WTC11 (cell line): ENCODE results near the gene KIF21A. TPM values are rescaled to one million over a fixed set of nuclear protein-coding genes. Genes with fewer than 3 reads are reported as not detected.

ENCODE experiments used
- ATAC-seq: fragments of 200-7000 bp; cut with Tn5 transposase; 2 replicates; pipeline ENCODE4 v1.10.0; 2021; ENCODE audit warnings: mild to moderate bottlenecking, moderate library complexity
- CTCF ChIA-PET: fragments of 300-600 bp; sonication (Branson Sonifier 250); formaldehyde crosslinking; loops from one replicate; lab custom pipeline; 2021; ENCODE audit warnings: antibody characterized with exemption; lab: Charles Lee
- POLR2A ChIA-PET: fragments of 350-600 bp; sonication (Branson Sonifier 250); formaldehyde crosslinking; loops from one replicate; lab custom pipeline; 2021; ENCODE audit warnings: antibody characterized with exemption; lab: Charles Lee
- DNase-seq: peaks from one replicate; pipeline ENCODE4 v3.0.0; 2021; ENCODE audit warnings: low spot score
- H3K27ac Mint-ChIP-seq: 2 replicates; pipeline ENCODE4 v1.8.0; 2021; ENCODE audit warnings: mixed read lengths
- H3K27me3 Mint-ChIP-seq: 2 replicates; pipeline ENCODE4 v1.8.0; 2021; ENCODE audit warnings: low read depth, mild to moderate bottlenecking, moderate library complexity, mixed read lengths
- H3K36me3 Mint-ChIP-seq: 2 replicates; pipeline ENCODE4 v1.8.0; 2021; ENCODE audit warnings: mixed read lengths
- H3K4me1 Mint-ChIP-seq: 2 replicates; pipeline ENCODE4 v1.8.0; 2022; ENCODE audit warnings: mixed read lengths
- H3K4me3 Mint-ChIP-seq: 2 replicates; pipeline ENCODE4 v1.8.0; 2021; ENCODE audit warnings: mild to moderate bottlenecking, moderate library complexity, mixed read lengths
- H3K9me3 Mint-ChIP-seq: 2 replicates; pipeline ENCODE4 v1.8.0; 2021; ENCODE audit warnings: mixed read lengths
- ATF2 ChIP-seq: sonication (generic); formaldehyde crosslinking; IDR thresholded peaks from 2 replicates; pipeline ENCODE4 v1.8.1; 2022; ENCODE audit warnings: low read depth, missing genetic modification reagents, borderline replicate concordance
- ATF3 ChIP-seq: sonication (generic); formaldehyde crosslinking; conservative IDR thresholded peaks from 2 replicates; pipeline ENCODE4 v1.8.1; 2022; ENCODE audit warnings: mild to moderate bottlenecking, missing genetic modification reagents
- ATF6 ChIP-seq: sonication (generic); formaldehyde crosslinking; IDR thresholded peaks from 2 replicates; pipeline ENCODE4 v1.8.1; 2023; ENCODE audit warnings: mild to moderate bottlenecking, missing genetic modification reagents
- CDX4 ChIP-seq: fragments of 250-450 bp; sonication (Bioruptor Pico); IDR thresholded peaks from 2 replicates; pipeline ENCODE4 v1.9.0; 2021; ENCODE audit warnings: moderate library complexity, mild to moderate bottlenecking, inconsistent platforms, borderline replicate concordance
- E2F4 ChIP-seq: sonication (generic); formaldehyde crosslinking; IDR thresholded peaks from 2 replicates; pipeline ENCODE4 v1.8.1; 2022; ENCODE audit warnings: low read depth, mild to moderate bottlenecking, moderate library complexity, missing genetic modification reagents, borderline replicate concordance
- FOXK1 ChIP-seq: sonication (generic); formaldehyde crosslinking; IDR thresholded peaks from 2 replicates; pipeline ENCODE4 v1.8.0; 2022; ENCODE audit warnings: mild to moderate bottlenecking, moderate library complexity, missing genetic modification reagents
- GRHL2 ChIP-seq: fragments of 250-450 bp; sonication (Bioruptor Pico); IDR thresholded peaks from 2 replicates; pipeline ENCODE4 v1.8.0; 2022; ENCODE audit warnings: mild to moderate bottlenecking, moderate library complexity; ENCODE audit not compliant: insufficient replicate concordance, severe bottlenecking
- HMGXB4 ChIP-seq: sonication (generic); formaldehyde crosslinking; IDR thresholded peaks from 2 replicates; pipeline ENCODE4 v1.8.1; 2023; ENCODE audit warnings: mild to moderate bottlenecking, moderate library complexity, missing genetic modification reagents
- IRF1 ChIP-seq: sonication (generic); formaldehyde crosslinking; IDR thresholded peaks from 2 replicates; pipeline ENCODE4 v1.8.0; 2023; ENCODE audit warnings: missing genetic modification reagents
- MLX ChIP-seq: sonication (generic); formaldehyde crosslinking; IDR thresholded peaks from 2 replicates; pipeline ENCODE4 v1.8.1; 2023; ENCODE audit warnings: mild to moderate bottlenecking, missing genetic modification reagents, moderate library complexity
- MXD4 ChIP-seq: fragments of 250-450 bp; sonication (Bioruptor Pico); IDR thresholded peaks from 2 replicates; pipeline ENCODE4 v1.8.0; 2021; ENCODE audit warnings: mild to moderate bottlenecking, moderate library complexity, borderline replicate concordance
- NFYB ChIP-seq: sonication (generic); formaldehyde crosslinking; conservative IDR thresholded peaks from 2 replicates; pipeline ENCODE4 v1.8.0; 2022; ENCODE audit warnings: low read depth, missing genetic modification reagents
- PRDM15 ChIP-seq: sonication (generic); formaldehyde crosslinking; IDR thresholded peaks from 2 replicates; pipeline ENCODE4 v1.8.0; 2022; ENCODE audit warnings: missing genetic modification reagents
- USF2 ChIP-seq: sonication (generic); formaldehyde crosslinking; IDR thresholded peaks from 2 replicates; pipeline ENCODE4 v1.8.1; 2023; ENCODE audit warnings: mild to moderate bottlenecking, missing genetic modification reagents, moderate library complexity
- ZBTB21 ChIP-seq: sonication (generic); formaldehyde crosslinking; IDR thresholded peaks from 2 replicates; pipeline ENCODE4 v1.8.1; 2023; ENCODE audit warnings: mild to moderate bottlenecking, missing genetic modification reagents, borderline replicate concordance
- ZNF219 ChIP-seq: sonication (generic); formaldehyde crosslinking; IDR thresholded peaks from 2 replicates; pipeline ENCODE4 v1.8.0; 2023; ENCODE audit warnings: missing genetic modification reagents, mild to moderate bottlenecking, borderline replicate concordance
- ZNF416 ChIP-seq: fragments of 250-450 bp; sonication (Bioruptor Pico); IDR thresholded peaks from 2 replicates; pipeline ENCODE4 v1.9.0; 2021; ENCODE audit warnings: mild to moderate bottlenecking, inconsistent platforms
- ZNF423 ChIP-seq: fragments of 250-450 bp; sonication (Bioruptor Pico); IDR thresholded peaks from 2 replicates; pipeline ENCODE4 v2.1.2; 2022; ENCODE audit warnings: mild to moderate bottlenecking, moderate library complexity
- ZNF671 ChIP-seq: fragments of 250-450 bp; sonication (Bioruptor Pico); IDR thresholded peaks from 2 replicates; pipeline ENCODE4 v1.8.0; 2021; ENCODE audit warnings: mild to moderate bottlenecking
- total RNA-seq: library from RNA; stranded (reverse); gene quantifications from 3 replicates; pipeline ENCODE4 v1.2.3, GENCODE V29; 2021

KIF21A gene
- total RNA-seq, 1 experiment from 2014 or later = 34.7 TPM

GRCh38 chr12:39369756-39370155 lies 73.2 kb downstream of the KIF21A start:
- Mint-ChIP-seq H3K4me3 (no peak overlapping the region), H3K27ac (no peak overlapping the region), H3K9me3 (no peaks in the 10 kb centered on the region), H3K27me3 (no peaks in the 10 kb centered on the region), H3K36me3 (peaks cover 10% of the 10 kb centered on the region; the same call in 1 of the 2 replicates), H3K4me1 (peaks cover 34% of the 10 kb centered on the region)
- ChIA-PET POLR2A (no interaction called here), CTCF (no interaction called here)
- DNase-seq = no peak
- ATAC-seq = no peak
- TF ChIP-seq MXD4 (CRISPR knock-in tag) (no peak), FOXK1 (CRISPR knock-in tag) (no peak), CDX4 (CRISPR knock-in tag) (no peak), GRHL2 (CRISPR knock-in tag) (no peak), ZNF416 (no peak), ATF6 (CRISPR knock-in tag) (no peak), ZBTB21 (no peak), ZNF423 (no peak), IRF1 (CRISPR knock-in tag) (no peak)

GRCh38 chr12:39368891-39369290 lies 74.0 kb downstream of the KIF21A start:
- H3K9me3 Mint-ChIP-seq = no peaks in the 10 kb centered on the region
- no peak overlapping the region for H3K4me3 Mint-ChIP-seq
- peaks cover 14% of the 10 kb centered on the region for H3K36me3 Mint-ChIP-seq
- POLR2A ChIA-PET = no interaction called here
- H3K27me3 Mint-ChIP-seq = no peaks in the 10 kb centered on the region
- DNase-seq (no peak), ATAC-seq (no peak)
- TF ChIP-seq ZNF671 (CRISPR knock-in tag) (no peak), ATF2 (CRISPR knock-in tag) (no peak), HMGXB4 (CRISPR knock-in tag) (no peak), MLX (CRISPR knock-in tag) (no peak), ATF3 (CRISPR knock-in tag) (no peak), USF2 (no peak), PRDM15 (no peak), ZNF219 (no peak), NFYB (CRISPR knock-in tag) (no peak), E2F4 (no peak)
- peaks cover 29% of the 10 kb centered on the region for H3K4me1 Mint-ChIP-seq
- H3K27ac Mint-ChIP-seq = no peak overlapping the region
- CTCF ChIA-PET = no interaction called here
